ENCODE measurements around the gene NEK5.

NEK5 gene

GRCh38 chr13:52006523-52007245 lies 122.2 kb downstream of the NEK5 start:
- no peak for DNase-seq

GRCh38 chr13:52005841-52006522 lies 122.9 kb downstream of the NEK5 start:
- no peak for DNase-seq

GRCh38 chr13:52004511-52005170 lies 124.2 kb downstream of the NEK5 start:
- DNase-seq: no peak

GRCh38 chr13:52003541-52003940 lies 125.3 kb downstream of the NEK5 start:
- DNase-seq: no peak

- DNase-seq: no peak
These were observed 126.5 kb downstream of the NEK5 start for GRCh38 chr13:52002361-52002760.

- DNase-seq: no peak
These were observed 127.6 kb downstream of the NEK5 start for GRCh38 chr13:52001120-52001731.

GRCh38 chr13:51999921-52000320 lies 129.0 kb downstream of the NEK5 start:
- no peak for DNase-seq

GRCh38 chr13:51999510-51999911 lies 129.4 kb downstream of the NEK5 start:
- DNase-seq: no peak

- no peak for DNase-seq
These were observed 130.0 kb downstream of the NEK5 start for GRCh38 chr13:51998723-51999509.

GRCh38 chr13:51997641-51998330 lies 131.1 kb downstream of the NEK5 start:
- no peak for DNase-seq

- no peak for DNase-seq
These were observed 131.7 kb downstream of the NEK5 start for GRCh38 chr13:51997186-51997585.

GRCh38 chr13:51996641-51997040 lies 132.2 kb downstream of the NEK5 start:
- no peak for DNase-seq

GRCh38 chr13:51995677-51996551 lies 133.0 kb downstream of the NEK5 start:
- no peak for DNase-seq

- no peak for DNase-seq
These were observed 135.2 kb downstream of the NEK5 start for GRCh38 chr13:51993713-51994112.

- no peak for DNase-seq
These were observed 139.8 kb downstream of the NEK5 start for GRCh38 chr13:51988988-51989618.
